Stimulated activated CD8-positive, alpha-beta memory T cell treated with anti-CD3 and anti-CD28 coated beads, Interleukin-7, amount 100 ng/mL, for 48 hours (primary cell): ENCODE data around the gene MALRD1.

Source experiments
- DNase-seq, 2 donors: peaks; one replicate each; pipeline ENCODE4 v3.0.0-alpha.2; 2020; ENCODE audit warnings: low read depth in 1 of 2; ENCODE audit errors: extremely low read depth in 1 of 2

MALRD1 gene

DNA sequence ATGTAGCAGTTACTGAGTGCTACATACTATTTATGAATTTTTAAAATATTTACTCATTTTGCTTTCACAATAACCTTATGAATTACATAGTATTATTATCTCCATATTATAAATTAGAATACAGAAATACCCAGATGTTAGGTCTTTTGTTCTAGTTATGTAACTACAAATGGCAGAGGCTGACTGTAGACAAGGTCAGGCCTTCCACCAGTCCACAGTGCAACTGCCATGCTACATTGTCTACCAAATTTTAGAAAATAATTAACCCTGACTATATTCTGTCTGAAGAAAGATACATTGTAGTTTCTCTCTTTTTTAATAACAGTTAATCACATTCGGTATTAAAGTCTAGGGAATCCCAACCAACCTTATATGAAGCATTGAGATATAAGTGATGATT lies 280.9 kb downstream of the MALRD1 start:
- DNase-seq: no peak

GRCh38 chr10:19332304-19332703 lies 283.7 kb downstream of the MALRD1 start:
- DNase-seq: no peak

DNA sequence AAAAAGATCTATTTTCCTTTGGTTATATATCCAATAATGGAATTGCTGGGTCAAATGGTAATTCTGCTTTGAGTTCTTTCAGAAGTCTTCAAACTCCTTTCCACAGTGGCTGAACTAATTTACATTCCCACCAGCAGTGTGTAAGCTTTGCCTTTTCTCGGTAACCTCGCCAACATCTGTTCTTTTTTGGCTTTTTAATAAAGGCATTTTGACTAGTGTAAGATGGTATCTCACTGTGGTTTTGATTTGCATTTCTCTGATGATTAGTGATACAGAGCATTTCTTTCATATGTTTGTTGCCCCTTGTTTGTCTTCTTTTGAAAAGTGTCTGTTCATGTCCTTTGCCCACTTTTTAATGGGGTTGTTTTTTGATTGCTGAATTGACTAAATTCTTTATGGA lies 285.0 kb downstream of the MALRD1 start:
- DNase-seq: no peak

- no peak for DNase-seq
These were observed 299.0 kb downstream of the MALRD1 start for GRCh38 chr10:19347621-19348020.

GRCh38 chr10:19367176-19367575 lies 318.6 kb downstream of the MALRD1 start:
- no peak for DNase-seq

GRCh38 chr10:19373988-19374387 lies 325.4 kb downstream of the MALRD1 start:
- no peak for DNase-seq

DNA sequence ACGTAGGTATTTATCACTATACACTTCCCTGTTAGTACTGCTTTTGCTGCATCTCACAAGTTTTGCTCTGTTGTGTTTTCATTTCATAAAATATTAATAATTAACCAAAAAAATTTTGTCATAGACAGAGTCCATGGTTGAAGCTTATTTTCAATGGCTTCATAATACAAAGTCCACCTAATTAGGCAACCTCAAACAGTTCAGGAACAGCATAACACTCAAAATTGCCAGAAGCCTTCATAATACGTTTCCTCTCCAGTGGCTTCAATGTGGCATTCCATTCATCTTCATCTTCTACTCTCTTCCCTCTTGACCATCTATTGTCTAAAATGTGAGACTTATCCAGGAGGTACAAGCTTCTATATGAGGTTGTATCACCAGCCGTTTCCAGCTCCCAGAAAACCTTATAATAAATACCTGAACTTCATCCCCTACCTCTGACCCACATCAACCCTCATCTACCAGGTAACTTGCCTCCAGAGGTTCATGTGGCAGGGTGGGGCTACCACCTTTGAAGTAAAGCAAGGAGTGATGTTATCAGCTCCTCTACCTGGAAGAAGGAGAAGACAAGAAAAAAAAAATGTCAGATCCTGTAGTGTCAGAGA lies 337.3 kb downstream of the MALRD1 start:
- no peak for DNase-seq

GRCh38 chr10:19408924-19409323 lies 360.3 kb downstream of the MALRD1 start:
- DNase-seq: no peak

DNA sequence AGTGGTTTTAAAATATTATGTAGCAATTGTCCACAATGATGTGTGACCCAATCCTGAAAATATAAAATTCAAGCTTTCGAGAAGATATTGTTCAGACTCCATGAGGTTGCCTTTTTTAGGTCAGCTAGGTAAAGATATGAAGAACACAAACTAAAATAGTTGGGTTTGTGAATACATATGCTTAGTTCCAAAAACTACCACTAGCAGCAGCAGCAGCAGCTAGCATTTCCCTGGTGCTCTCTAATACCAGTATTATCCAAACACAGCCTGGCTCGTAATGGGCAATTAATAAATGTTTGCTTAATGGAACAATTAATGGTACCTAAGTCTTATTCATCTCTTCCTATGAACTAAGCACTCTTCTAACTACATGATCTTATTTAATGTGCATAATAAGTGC lies 362.5 kb downstream of the MALRD1 start:
- DNase-seq: no peak

- no peak for DNase-seq
These were observed 363.9 kb downstream of the MALRD1 start for GRCh38 chr10:19412531-19412930.

GRCh38 chr10:19416164-19416563 lies 367.6 kb downstream of the MALRD1 start:
- no peak for DNase-seq

GRCh38 chr10:19417740-19418139 lies 369.1 kb downstream of the MALRD1 start:
- no peak for DNase-seq

GRCh38 chr10:19421674-19422073 lies 373.1 kb downstream of the MALRD1 start:
- DNase-seq: no peak

- no peak for DNase-seq
These were observed 377.4 kb downstream of the MALRD1 start for GRCh38 chr10:19426034-19426433.

DNA sequence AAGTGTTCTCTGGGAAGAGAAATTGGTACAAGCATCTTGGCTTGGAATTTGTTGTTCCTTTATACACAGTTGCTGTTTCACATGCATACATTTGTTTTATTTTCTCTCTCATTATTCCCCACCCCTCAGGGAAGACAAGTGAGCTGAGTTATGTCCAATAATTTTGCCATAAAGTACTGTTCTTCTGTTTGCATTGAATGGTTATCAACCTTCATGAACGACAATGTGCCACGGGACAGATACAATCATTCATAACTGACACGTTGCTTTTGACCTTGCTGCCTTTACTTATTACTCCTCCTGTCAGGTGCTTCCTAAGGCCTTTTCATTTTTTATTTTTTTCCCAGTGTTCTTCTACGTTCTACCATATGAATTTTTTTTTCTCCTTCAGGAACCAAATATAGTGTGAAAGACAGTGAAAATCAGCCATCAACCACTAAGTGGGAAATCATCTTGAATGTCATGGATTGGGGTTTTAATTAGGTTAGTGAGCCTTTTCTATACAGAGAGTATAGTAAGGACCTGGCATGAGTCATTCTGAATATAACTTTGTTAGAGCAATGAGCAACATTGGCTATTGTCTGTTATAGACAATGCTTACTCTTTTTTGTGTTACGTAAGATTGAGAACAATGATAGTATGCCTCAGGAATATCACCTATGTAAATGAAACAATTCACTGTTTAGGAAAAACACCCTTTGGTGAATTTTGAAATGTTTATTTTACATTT lies 383.2 kb downstream of the MALRD1 start:
- no peak for DNase-seq

- no peak for DNase-seq
These were observed 401.3 kb downstream of the MALRD1 start for GRCh38 chr10:19449860-19450259.

GRCh38 chr10:19451356-19451755 lies 402.8 kb downstream of the MALRD1 start:
- DNase-seq: no peak

GRCh38 chr10:19451937-19452336 lies 403.3 kb downstream of the MALRD1 start:
- DNase-seq: no peak

DNA sequence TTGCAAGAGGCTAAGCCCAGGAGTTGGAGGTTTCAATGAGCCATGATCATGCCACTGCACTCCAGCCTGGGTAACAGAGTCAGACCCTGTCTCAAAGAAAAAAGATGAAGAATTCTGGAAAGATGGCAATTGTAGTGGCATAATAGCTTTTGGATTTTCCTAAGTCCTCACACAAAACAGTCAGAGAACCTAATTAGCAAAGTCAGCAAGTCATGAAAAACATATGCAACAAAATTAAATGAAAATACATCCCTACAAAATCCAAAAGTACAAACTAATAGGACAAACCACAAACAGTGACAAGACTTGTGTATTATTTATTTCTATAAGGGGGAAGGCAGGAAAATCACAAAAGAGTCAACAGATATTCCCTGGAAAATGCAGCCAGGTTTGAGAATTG lies 405.4 kb downstream of the MALRD1 start:
- DNase-seq: no peak

- DNase-seq: no peak
These were observed 413.0 kb downstream of the MALRD1 start for GRCh38 chr10:19461588-19461987.

GRCh38 chr10:19466709-19467108 lies 418.1 kb downstream of the MALRD1 start:
- DNase-seq: no peak

DNA sequence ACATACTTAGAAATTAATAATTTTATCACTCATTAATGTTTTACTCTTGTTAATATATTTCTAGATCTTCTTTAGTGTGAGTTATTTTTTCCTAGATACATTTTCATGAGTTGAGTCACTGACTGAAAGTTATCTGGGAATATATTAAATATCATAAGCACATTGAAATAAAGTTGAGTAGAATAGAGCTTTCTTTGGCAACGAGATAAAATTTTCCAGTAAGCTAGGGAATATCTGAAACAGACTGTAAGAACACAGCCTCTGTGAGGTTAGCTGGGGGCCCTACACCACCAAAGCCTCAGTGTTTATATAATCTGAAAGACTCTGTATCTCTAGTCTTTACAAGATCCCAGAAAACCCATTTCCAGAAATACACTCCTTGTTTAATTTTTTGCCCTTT lies 419.8 kb downstream of the MALRD1 start:
- DNase-seq: no peak

DNA sequence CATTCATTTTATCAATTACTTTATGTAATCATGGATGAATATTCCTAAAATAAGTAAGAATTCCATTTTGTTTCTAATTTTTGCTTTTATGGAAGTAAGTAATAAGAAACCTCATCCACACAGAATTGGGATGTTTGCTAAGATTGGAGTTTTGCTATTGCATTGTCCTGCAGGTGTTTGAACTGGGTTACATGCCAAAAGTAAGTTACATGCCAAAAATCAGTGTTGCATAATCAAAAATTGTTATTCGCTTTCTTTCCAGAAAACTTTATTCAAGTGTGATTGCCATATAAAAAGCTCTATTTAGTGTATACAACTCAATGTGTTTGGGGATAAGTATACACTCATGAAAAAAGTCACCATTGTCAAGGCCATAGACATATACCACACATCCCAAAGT lies 420.9 kb downstream of the MALRD1 start:
- no peak for DNase-seq
